22Rv1 (cell line): ENCODE measurements around the gene PMFBP1.

Experiments used
- H3K27ac ChIP-seq: fragments of 450-650 bp; 2 replicates; pipeline ENCODE4 v1.5.1; 2017
- CTCF ChIP-seq: fragments of 450-650 bp; IDR thresholded peaks from 2 replicates; pipeline ENCODE4 v1.5.1; 2017; ENCODE audit warnings: mild to moderate bottlenecking
- ZFX ChIP-seq: fragments of 450-650 bp; IDR thresholded peaks from 2 replicates; pipeline ENCODE4 v1.6.1; 2017; ENCODE audit warnings: antibody characterized with exemption, borderline replicate concordance

Gene PMFBP1

GRCh38 chr16:72105978-72106377 is 66.0 kb downstream of the PMFBP1 start:
- H3K27ac ChIP-seq: no peak overlapping the region
- no peak for TF ChIP-seq ZFX
- no peak for TF ChIP-seq CTCF

- no peak for TF ChIP-seq CTCF
- no peak for TF ChIP-seq ZFX
- no peak overlapping the region for H3K27ac ChIP-seq
Measured at GRCh38 chr16:72104905-72105304, 67.0 kb downstream of the PMFBP1 start.

- H3K27ac ChIP-seq: no peak overlapping the region
- TF ChIP-seq ZFX (no peak), CTCF (no peak)
Measured at GRCh38 chr16:72101195-72101594, 70.8 kb downstream of the PMFBP1 start.

GRCh38 chr16:72099377-72099818 is 72.6 kb downstream of the PMFBP1 start:
- TF ChIP-seq CTCF (peak; percentile 61), ZFX (no peak)
- H3K27ac ChIP-seq: no peak overlapping the region

- TF ChIP-seq CTCF (no peak), ZFX (no peak)
Measured at GRCh38 chr16:72098936-72099335, 73.0 kb downstream of the PMFBP1 start.

GRCh38 chr16:72094266-72094610 is 77.7 kb downstream of the PMFBP1 start:
- peak overlapping the region; percentile 72 for H3K27ac ChIP-seq
- no peak for TF ChIP-seq ZFX
- no peak for TF ChIP-seq CTCF

More at GRCh38 chr16:72098936-72099335, 73.0 kb downstream of the PMFBP1 start:
- no peak overlapping the region for H3K27ac ChIP-seq

- peak within 1 kb of the TSS; percentile 72 for H3K27ac ChIP-seq
- TF ChIP-seq CTCF (no peak), ZFX (no peak)
Measured at GRCh38 chr16:72093448-72094265, 78.3 kb downstream of the PMFBP1 start, which contains the start of the genes DHX38 and TXNL4B. Gene DHX38 (plus strand): TSS chr16:72093847. CDS start chr16:72096158, 2,311 bp downstream. Gene TXNL4B (minus strand): TSS chr16:72093620. CDS start chr16:72090749, 2,871 bp downstream.
